ENCODE data around the gene MYF5. TPM values are rescaled to one million over a fixed set of nuclear protein-coding genes. Genes with fewer than 3 reads are reported as not detected.

Gene MYF5
- total and polyA plus RNA-seq, 2 experiments from 2014 or later = not detected

- H2AFZ ChIP-seq = no peak overlapping the region
- 74 to 80% methylated on average over 7 of the region's 7 CpGs for WGBS, 2 experiments (ENCODE audit: low coverage in 1 of 2, low lambda C conversion rate in 2 of 2, missing lambda C conversion rate in 2 of 2)
Measured at GRCh38 chr12:80684077-80684495, 32.6 kb upstream of the MYF5 start.

GRCh38 chr12:80690090-80690489, 26.6 kb upstream of the MYF5 start:
- no peak overlapping the region for H3K4me3 ChIP-seq
- TF ChIP-seq EZH2 (IDR thresholded peaks at IDR 0.05; ENCODE audit: insufficient read depth, poor library complexity, severe bottlenecking) (no peak), EZH2phosphoT487 (IDR thresholded peaks at IDR 0.05; ENCODE audit: insufficient read depth, low read depth) (no peak)
- H3K4me1 ChIP-seq (ENCODE audit: insufficient read depth) = no peaks in the 10 kb centered on the region
- H4K20me1 ChIP-seq (ENCODE audit: insufficient read depth) = no peaks in the 10 kb centered on the region
- H3K9me3 ChIP-seq (ENCODE audit: low read depth) = no peaks in the 10 kb centered on the region
- no peak overlapping the region for H2AFZ ChIP-seq
- no peaks in the 10 kb centered on the region for H3K36me3 ChIP-seq (ENCODE audit: low read depth)
- H3K9ac ChIP-seq = no peak overlapping the region
- H3K27me3 ChIP-seq (replicated peaks; ENCODE audit: insufficient read depth) = no peaks in the 10 kb centered on the region
- H3K4me2 ChIP-seq (ENCODE audit: unreplicated experiment) = no peak overlapping the region
- H3K9me2 ChIP-seq (ENCODE audit: insufficient read depth) = no peaks in the 10 kb centered on the region; the same call in 1 of the 2 replicates
- no peak for DNase-seq
- H3K79me2 ChIP-seq (ENCODE audit: insufficient read depth) = no peaks in the 10 kb centered on the region
- in situ Hi-C loops (cut with MboI) = no loop called here
- no peak overlapping the region for H3K27ac ChIP-seq
- H3F3A ChIP-seq (ENCODE audit: insufficient read depth) = no peaks in the 10 kb centered on the region
- 80 to 84% methylated on average over 1 of the region's 1 CpG for WGBS, 2 experiments (ENCODE audit: low coverage in 1 of 2, low lambda C conversion rate in 2 of 2, missing lambda C conversion rate in 2 of 2)

More at GRCh38 chr12:80684077-80684495, 32.6 kb upstream of the MYF5 start:
- Histone ChIP-seq H3K79me2 (ENCODE audit: insufficient read depth) (no peaks in the 10 kb centered on the region), H3K4me1 (ENCODE audit: insufficient read depth) (no peaks in the 10 kb centered on the region), H3K27me3 (replicated peaks; ENCODE audit: insufficient read depth) (no peaks in the 10 kb centered on the region), H3K4me2 (ENCODE audit: unreplicated experiment) (no peak overlapping the region), H3K9me2 (ENCODE audit: insufficient read depth) (no peaks in the 10 kb centered on the region), H3K36me3 (ENCODE audit: low read depth) (no peaks in the 10 kb centered on the region), H3K9me3 (ENCODE audit: low read depth) (no peaks in the 10 kb centered on the region), H4K20me1 (ENCODE audit: insufficient read depth) (no peaks in the 10 kb centered on the region), H3K27ac (no peak overlapping the region), H3F3A (ENCODE audit: insufficient read depth) (no peaks in the 10 kb centered on the region), H3K4me3 (no peak overlapping the region), H3K9ac (no peak overlapping the region)
- no peak for DNase-seq
- TF ChIP-seq EZH2phosphoT487 (IDR thresholded peaks at IDR 0.05; ENCODE audit: insufficient read depth, low read depth) (no peak), EZH2 (IDR thresholded peaks at IDR 0.05; ENCODE audit: insufficient read depth, poor library complexity, severe bottlenecking) (no peak)
- in situ Hi-C loops (cut with MboI) = no loop called here

- H3K4me2 ChIP-seq (ENCODE audit: unreplicated experiment) = no peak overlapping the region
- in situ Hi-C loops (cut with MboI) = no loop called here
- no peaks in the 10 kb centered on the region; the same call in 1 of the 2 replicates for H3K9me2 ChIP-seq (ENCODE audit: insufficient read depth)
- H3K36me3 ChIP-seq (ENCODE audit: low read depth) = no peaks in the 10 kb centered on the region
- no peaks in the 10 kb centered on the region for H3K27me3 ChIP-seq (replicated peaks; ENCODE audit: insufficient read depth)
- no peaks in the 10 kb centered on the region for H4K20me1 ChIP-seq (ENCODE audit: insufficient read depth)
- no peak for DNase-seq
- no peak overlapping the region for H3K9ac ChIP-seq
- no peaks in the 10 kb centered on the region for H3F3A ChIP-seq (ENCODE audit: insufficient read depth)
- H3K9me3 ChIP-seq (ENCODE audit: low read depth) = no peaks in the 10 kb centered on the region
- no peaks in the 10 kb centered on the region for H3K4me1 ChIP-seq (ENCODE audit: insufficient read depth)
- no peak overlapping the region for H3K27ac ChIP-seq
- WGBS, 2 experiments (ENCODE audit: low coverage in 1 of 2, low lambda C conversion rate in 2 of 2, missing lambda C conversion rate in 2 of 2) = 65 to 66% methylated on average over 2 of the region's 2 CpGs
- H2AFZ ChIP-seq = no peak overlapping the region
- TF ChIP-seq EZH2 (IDR thresholded peaks at IDR 0.05; ENCODE audit: insufficient read depth, poor library complexity, severe bottlenecking) = no peak
- TF ChIP-seq EZH2phosphoT487 (IDR thresholded peaks at IDR 0.05; ENCODE audit: insufficient read depth, low read depth) = no peak
- no peak overlapping the region for H3K4me3 ChIP-seq
- H3K79me2 ChIP-seq (ENCODE audit: insufficient read depth) = no peaks in the 10 kb centered on the region
Measured at GRCh38 chr12:80690513-80690912, 26.2 kb upstream of the MYF5 start.

- no peak overlapping the region for H3K4me3 ChIP-seq
- no peaks in the 10 kb centered on the region; the same call in 1 of the 2 replicates for H3K9me2 ChIP-seq (ENCODE audit: insufficient read depth)
- TF ChIP-seq EZH2phosphoT487 (IDR thresholded peaks at IDR 0.05; ENCODE audit: insufficient read depth, low read depth) = no peak
- no peak for TF ChIP-seq EZH2 (IDR thresholded peaks at IDR 0.05; ENCODE audit: insufficient read depth, poor library complexity, severe bottlenecking)
- no peaks in the 10 kb centered on the region for H3K9me3 ChIP-seq (ENCODE audit: low read depth)
- H3K4me2 ChIP-seq (ENCODE audit: unreplicated experiment) = no peak overlapping the region
- WGBS, 2 experiments (ENCODE audit: low coverage in 1 of 2, low lambda C conversion rate in 2 of 2, missing lambda C conversion rate in 2 of 2) = 100% methylated on average over 1 of the region's 1 CpG
- no peak for DNase-seq
- no peaks in the 10 kb centered on the region for H3K36me3 ChIP-seq (ENCODE audit: low read depth)
- H3F3A ChIP-seq (ENCODE audit: insufficient read depth) = no peaks in the 10 kb centered on the region
- H3K27ac ChIP-seq = no peak overlapping the region
- H4K20me1 ChIP-seq (ENCODE audit: insufficient read depth) = no peaks in the 10 kb centered on the region
- no peaks in the 10 kb centered on the region for H3K4me1 ChIP-seq (ENCODE audit: insufficient read depth)
- no peaks in the 10 kb centered on the region for H3K27me3 ChIP-seq (replicated peaks; ENCODE audit: insufficient read depth)
- no peak overlapping the region for H3K9ac ChIP-seq
- no peak overlapping the region for H2AFZ ChIP-seq
- in situ Hi-C loops (cut with MboI) = no loop called here
- H3K79me2 ChIP-seq (ENCODE audit: insufficient read depth) = no peaks in the 10 kb centered on the region
Measured at GRCh38 chr12:80692114-80692513, 24.6 kb upstream of the MYF5 start.
